GM15510 (cell line): ENCODE data around the gene BCL6B.

Experiments
- POLR2A ChIP-seq: IDR thresholded peaks from 3 replicates; pipeline ENCODE4 v1.6.1; 2011; ENCODE audit warnings: borderline replicate concordance; ENCODE audit not compliant: insufficient read length; ENCODE audit errors: extremely low read depth

Gene BCL6B

GRCh38 chr17:7067198-7067597 lies 44.3 kb downstream of the BCL6B start:
- no peak for TF ChIP-seq POLR2A

DNA sequence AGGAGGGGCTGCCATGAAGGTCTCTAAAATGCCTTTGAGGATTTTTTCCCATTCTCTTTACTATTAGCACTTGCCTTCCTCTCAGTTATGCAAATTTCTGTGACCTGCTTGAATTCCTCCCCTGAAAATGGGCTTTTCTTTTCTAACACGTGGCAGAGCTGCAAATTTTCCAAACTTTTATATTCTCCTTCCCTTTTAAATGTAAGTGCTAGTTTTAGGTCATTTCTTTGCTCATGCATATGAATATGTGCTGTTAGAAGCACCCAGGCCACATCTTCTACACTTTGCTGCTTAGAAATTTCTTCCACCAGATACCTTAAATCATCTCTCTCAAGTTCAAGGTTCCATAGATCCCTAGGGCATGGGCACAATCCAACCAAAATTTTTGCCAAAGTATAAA lies 45.4 kb downstream of the BCL6B start:
- TF ChIP-seq POLR2A, result no peak

GRCh38 chr17:7070712-7071111 lies 47.9 kb downstream of the BCL6B start:
- no peak for TF ChIP-seq POLR2A

DNA sequence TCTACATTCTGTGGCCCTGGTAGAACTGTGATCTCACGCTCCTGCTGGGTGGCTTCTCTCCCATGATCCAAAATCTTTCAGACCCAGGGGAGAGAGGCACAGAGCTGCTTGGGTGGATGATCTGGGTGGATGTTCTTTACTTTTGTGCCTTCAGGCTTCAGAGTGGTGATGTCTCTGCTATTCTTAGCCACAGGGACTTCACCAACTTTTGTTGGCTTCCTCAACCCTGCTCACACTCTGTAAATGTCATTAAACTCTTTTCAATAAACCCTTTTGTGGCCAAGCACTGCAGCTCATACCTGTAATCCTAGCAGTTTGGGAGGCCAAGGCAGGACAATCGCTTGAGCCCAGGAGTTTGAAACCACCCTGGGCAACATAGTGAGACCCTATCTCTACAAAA lies 49.6 kb downstream of the BCL6B start:
- TF ChIP-seq POLR2A, result no peak

DNA sequence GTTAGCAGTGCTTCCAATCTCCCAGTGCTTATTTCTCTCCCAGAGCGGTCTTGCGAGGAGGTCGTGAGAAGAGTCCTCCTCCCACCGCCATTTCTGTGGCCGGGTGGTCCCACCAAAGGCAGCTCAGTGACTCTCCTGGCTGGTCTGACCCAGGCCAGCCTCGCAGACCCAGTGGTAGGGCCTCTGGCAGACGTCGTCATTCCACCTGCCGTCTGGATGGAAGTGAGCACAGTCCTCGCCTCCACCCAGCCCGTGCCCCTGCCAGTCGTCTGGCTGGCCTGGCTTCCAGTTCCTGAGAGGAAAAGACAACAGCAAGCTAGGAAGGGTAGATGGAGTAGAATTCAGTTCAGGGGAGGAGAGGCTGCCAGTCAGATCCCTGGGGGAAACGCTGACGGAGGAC lies 52.1 kb downstream of the BCL6B start:
- TF ChIP-seq POLR2A, result no peak

GRCh38 chr17:7077911-7078546 lies 55.2 kb downstream of the BCL6B start:
- no peak for TF ChIP-seq POLR2A

DNA sequence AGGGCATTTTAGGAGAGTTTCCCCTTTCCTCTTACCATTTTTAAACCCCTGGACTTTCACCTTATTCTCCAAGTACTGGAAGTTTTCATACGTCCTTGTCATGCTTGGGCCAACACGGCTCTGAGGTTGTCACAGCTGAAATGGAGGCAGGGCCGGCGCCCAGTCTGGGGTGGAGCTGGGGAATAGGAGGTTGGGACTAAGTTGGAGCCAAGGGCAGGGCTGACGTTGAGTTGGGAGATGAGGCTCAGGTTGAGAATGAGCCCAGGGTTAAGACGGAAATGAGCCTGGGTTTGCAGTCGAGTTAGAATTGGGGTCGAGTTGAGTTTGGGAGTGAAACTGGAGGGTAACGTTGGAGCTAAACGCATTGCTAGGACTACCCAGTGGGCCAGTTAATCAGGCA lies 55.9 kb downstream of the BCL6B start:
- TF ChIP-seq POLR2A, result no peak
